Midbrain (tissue), 1 donor: Measurements from ENCODE around the gene LAMA4.

Source experiments
- DNase-seq: peaks from one replicate; lab custom pipeline; 2025; lab: John Stamatoyannopoulos, UW

LAMA4 gene

GRCh38 chr6:112279031-112279935, 24.9 kb upstream of the LAMA4 start:
- DNase-seq, result no peak

DNA sequence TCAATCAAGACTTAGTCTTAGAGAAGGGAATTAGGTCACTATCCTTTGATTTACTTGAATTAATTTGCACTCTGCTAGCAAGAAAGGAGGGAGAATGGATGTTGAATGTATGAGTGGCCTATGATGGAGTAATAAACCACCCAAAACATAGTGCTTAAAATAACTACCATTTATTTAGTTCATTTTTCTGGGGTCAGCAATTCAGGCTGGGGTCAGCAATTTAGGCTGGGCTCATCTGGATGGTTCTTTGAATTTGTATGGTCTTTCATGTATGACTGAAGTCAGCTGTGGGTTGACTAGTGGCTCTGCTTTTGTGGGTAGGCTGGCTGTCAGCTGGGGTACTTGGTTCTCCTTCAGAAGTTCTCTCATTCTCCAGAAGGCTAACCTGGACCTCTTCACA, 21.0 kb upstream of the LAMA4 start:
- no peak for DNase-seq

DNA sequence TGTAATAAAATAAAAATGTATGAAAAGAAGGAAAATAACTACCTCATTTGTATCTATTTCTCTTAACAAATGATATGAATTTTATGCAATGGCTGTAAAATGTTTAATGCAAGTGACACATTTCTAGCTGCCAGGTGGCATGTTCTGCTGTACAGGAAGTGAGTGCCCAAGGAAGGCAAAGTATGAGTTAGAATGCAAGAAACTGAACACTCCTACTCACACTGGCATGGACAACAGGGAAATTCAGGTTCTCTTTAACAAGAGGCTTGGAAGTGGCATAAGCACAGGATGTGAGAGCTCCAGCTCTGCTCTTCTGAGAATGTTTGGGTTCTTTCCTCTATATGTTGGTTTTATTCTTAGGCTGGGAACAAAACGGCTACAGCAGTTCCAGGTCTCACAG, 20.4 kb upstream of the LAMA4 start:
- no peak for DNase-seq

- no peak for DNase-seq
Observed at GRCh38 chr6:112272799-112273198, 18.4 kb upstream of the LAMA4 start.

DNA sequence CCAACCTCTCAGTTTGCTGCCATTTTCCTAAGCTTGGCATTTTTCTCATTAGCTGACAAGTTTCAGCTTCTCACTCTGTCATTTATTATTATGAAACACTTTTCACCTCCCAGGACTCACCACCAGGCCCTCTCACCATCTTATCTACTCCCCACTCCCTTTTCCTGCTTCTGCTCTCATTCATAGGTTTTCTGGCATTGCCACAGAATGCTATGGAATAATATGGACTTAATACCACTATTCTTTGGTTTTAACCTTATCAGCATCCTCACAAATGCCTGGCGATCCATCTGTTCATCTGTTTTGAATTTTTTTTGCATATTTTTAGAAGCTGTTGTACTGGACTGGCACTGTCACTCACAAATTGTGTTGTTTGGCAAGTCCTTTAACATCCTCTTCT, 16.4 kb upstream of the LAMA4 start:
- DNase-seq, result no peak

GRCh38 chr6:112269979-112270566, 15.7 kb upstream of the LAMA4 start:
- DNase-seq, result no peak

DNA sequence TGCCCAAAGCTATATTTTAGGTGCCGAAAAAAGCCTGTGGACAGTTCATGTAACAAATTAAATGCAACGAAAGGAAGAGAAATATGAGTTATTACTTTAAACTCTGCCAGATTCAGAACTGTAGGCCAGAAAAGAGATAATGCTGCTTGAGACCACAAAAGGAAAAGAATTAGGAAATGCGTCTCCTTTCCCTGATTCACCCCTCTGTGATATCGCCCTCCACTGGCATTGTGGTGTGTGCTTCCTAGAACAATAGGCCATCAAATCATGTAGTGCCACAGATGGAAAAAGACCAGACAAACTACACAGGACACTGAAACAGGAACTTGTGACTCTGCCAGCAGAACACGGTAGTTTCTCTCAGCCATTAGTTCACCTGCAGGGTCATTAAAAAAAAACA, 14.7 kb upstream of the LAMA4 start:
- DNase-seq, result no peak

GRCh38 chr6:112268654-112269053, 14.3 kb upstream of the LAMA4 start:
- DNase-seq, result no peak

DNA sequence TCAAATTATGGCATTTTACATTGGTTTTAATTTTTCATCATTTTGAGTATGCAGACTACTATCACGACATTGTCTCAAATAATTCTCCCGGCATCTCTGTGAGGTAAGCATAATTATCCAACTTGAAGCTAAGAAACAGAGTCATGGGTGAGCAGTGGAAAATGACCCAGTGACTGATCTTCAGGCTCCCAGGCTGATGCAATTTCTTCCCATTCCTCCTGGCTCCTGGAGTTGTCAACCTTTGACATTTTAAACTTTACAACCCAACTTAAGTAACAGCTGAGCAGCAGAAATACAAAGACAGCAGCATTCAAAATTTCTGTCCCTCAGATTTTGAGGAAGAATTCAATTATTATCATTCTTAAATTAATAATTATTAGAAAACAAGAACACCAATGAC, 13.7 kb upstream of the LAMA4 start:
- DNase-seq, result no peak

DNA sequence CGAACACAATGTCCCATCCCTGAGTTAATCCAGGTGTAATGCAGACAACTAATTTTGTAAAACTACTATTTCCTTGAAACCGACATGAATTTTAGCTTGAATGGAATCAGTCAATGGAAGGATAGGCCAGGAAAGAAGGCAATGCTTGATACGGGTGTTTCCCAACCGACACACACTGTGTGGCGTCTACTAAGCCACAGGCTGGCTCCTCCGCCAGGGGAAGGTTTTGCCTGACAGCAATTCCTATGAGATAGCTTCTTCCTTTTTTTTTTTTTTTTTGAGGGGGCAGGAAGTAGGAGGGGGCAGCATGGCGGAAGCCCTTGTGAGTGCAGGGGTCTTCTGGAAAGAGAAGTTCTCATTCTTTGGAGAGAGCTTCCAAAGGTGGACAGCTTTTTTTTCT, 12.0 kb upstream of the LAMA4 start:
- no peak for DNase-seq

DNA sequence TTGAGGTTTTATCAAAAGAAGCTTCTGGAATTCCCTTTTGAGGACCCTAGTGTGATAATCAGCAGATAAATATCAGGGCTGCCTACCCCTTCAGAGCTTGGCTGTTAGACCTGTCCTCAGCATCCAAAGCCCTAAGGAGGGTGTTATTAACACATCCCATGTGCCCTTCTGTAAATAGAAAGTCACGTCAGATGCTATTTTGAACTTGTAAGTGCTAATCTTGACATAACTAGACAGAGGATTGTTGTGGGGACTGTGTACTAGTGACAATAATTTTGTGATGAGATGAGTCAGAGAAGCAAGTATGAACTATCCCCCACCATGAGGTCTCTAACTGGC, 4.9 kb upstream of the LAMA4 start:
- no peak for DNase-seq

GRCh38 chr6:112258642-112259336, 4.4 kb upstream of the LAMA4 start:
- no peak for DNase-seq

- no peak for DNase-seq
Observed at GRCh38 chr6:112257178-112257855, 3.0 kb upstream of the LAMA4 start.

DNA sequence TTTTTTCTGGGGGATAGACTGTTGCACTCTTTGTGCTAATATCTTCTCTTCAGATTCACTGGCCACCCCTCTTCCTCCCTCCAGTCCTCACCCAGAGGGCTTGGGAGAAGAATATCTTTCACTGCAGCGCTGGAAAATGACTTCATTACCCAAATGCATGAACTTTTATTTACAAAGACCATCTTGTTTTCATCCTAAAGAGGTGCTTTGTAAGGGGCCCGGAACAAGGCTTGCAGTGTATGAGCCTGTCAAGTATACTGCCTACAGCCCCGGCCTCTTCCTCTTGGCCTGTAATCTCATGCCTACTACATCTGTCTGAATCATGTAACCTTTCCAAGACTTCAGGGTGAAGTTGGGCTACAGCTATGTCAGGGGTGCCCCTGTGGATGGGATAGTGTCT, 554 bp upstream of the LAMA4 start:
- DNase-seq, result peak; percentile 14

DNA sequence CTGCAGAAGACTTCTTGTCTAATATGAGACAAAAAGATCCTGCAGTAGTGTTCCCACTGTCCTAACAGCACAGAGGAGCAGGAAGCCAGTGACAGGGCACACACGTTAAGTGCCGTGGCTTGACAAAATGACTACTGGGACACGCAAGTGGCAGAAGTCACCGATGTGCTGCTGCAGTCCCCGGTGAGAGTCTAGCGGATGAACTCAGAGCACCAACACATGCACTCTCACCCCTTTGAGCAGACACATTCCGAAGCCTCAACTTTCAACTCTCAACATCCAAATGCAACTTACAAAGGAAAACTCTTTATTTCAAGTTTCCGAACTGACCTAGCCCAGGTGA, 898 bp downstream of the LAMA4 start:
- DNase-seq, result peak; percentile 39

- no peak for DNase-seq
Observed at GRCh38 chr6:112252571-112253497, 1.5 kb downstream of the LAMA4 start.

GRCh38 chr6:112251171-112251875, 3.0 kb downstream of the LAMA4 start:
- DNase-seq, result peak; percentile 14

DNA sequence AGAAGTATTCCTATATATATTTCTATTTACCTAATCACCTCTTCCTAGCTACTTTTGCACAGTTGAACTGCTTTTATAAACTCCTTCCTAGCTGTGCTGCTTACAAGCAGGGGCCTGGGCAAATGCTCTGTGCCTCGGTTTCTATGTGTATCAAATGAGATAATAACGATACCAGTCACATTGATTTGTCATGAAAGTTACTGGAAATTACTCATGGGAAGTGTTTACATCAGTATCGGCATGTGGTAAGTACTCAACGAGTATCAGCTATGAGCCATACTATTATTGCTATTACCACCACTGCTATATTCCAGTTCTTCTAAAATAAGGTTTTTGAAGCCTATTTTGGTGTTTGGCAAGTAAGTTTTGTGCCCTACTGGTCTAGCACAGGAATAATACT, 4.9 kb downstream of the LAMA4 start:
- no peak for DNase-seq

- no peak for DNase-seq
Observed at GRCh38 chr6:112247275-112247674, 7.1 kb downstream of the LAMA4 start.

GRCh38 chr6:112245511-112246203, 8.7 kb downstream of the LAMA4 start:
- no peak for DNase-seq
